ENCODE data around the gene GPATCH8. TPM values are rescaled to one million over a fixed set of nuclear protein-coding genes. Genes with fewer than 3 reads are reported as not detected.
A peak's percentile ranks its signal among the peaks of the same experiment; 100 is the strongest.

The GPATCH8 gene
- polyA plus RNA-seq, 1 donor = 35.9 TPM

GRCh38 chr17:44384823-44385286, 118.4 kb downstream of the GPATCH8 start:
- Histone ChIP-seq H3K4me3 (ENCODE audit: low read length) (peak overlapping the region; percentile 43), H3K4me1 (ENCODE audit: control insufficient read depth, insufficient read depth, low read length) (peaks cover 13% of the 10 kb centered on the region), H3K27ac (ENCODE audit: low read length) (no peak overlapping the region), H3K9me3 (ENCODE audit: control insufficient read depth, low read depth, low read length) (peaks cover 7% of the 10 kb centered on the region), H3K36me3 (ENCODE audit: control insufficient read depth, insufficient read depth, low read length) (no peaks in the 10 kb centered on the region), H3K27me3 (ENCODE audit: control insufficient read depth, insufficient read depth, low read length) (peaks cover 56% of the 10 kb centered on the region)
- DNase-seq = no peak
- no CpG with 5 or more reads among the region's 26 CpGs for WGBS (ENCODE audit: insufficient coverage, low lambda C conversion rate)

- no peak for DNase-seq
- Histone ChIP-seq H3K27me3 (ENCODE audit: control insufficient read depth, insufficient read depth, low read length) (peaks cover 56% of the 10 kb centered on the region), H3K36me3 (ENCODE audit: control insufficient read depth, insufficient read depth, low read length) (no peaks in the 10 kb centered on the region), H3K4me3 (ENCODE audit: low read length) (peak overlapping the region; percentile 43), H3K4me1 (ENCODE audit: control insufficient read depth, insufficient read depth, low read length) (peaks cover 13% of the 10 kb centered on the region), H3K27ac (ENCODE audit: low read length) (no peak overlapping the region), H3K9me3 (ENCODE audit: control insufficient read depth, low read depth, low read length) (peaks cover 7% of the 10 kb centered on the region)
- WGBS (ENCODE audit: insufficient coverage, low lambda C conversion rate) = no CpG with 5 or more reads among the region's 29 CpGs
These were observed 118.9 kb downstream of the GPATCH8 start for GRCh38 chr17:44384281-44384822.

GRCh38 chr17:44383861-44384260, 119.3 kb downstream of the GPATCH8 start:
- peaks cover 56% of the 10 kb centered on the region for H3K27me3 ChIP-seq (ENCODE audit: control insufficient read depth, insufficient read depth, low read length)

GRCh38 chr17:44383363-44383762, 119.8 kb downstream of the GPATCH8 start:
- Histone ChIP-seq H3K36me3 (ENCODE audit: control insufficient read depth, insufficient read depth, low read length) (no peaks in the 10 kb centered on the region), H3K9me3 (ENCODE audit: control insufficient read depth, low read depth, low read length) (peaks cover 7% of the 10 kb centered on the region), H3K4me1 (ENCODE audit: control insufficient read depth, insufficient read depth, low read length) (peaks cover 13% of the 10 kb centered on the region), H3K4me3 (ENCODE audit: low read length) (no peak overlapping the region), H3K27me3 (ENCODE audit: control insufficient read depth, insufficient read depth, low read length) (peaks cover 59% of the 10 kb centered on the region), H3K27ac (ENCODE audit: low read length) (no peak overlapping the region)
- no peak for DNase-seq
- WGBS (ENCODE audit: insufficient coverage, low lambda C conversion rate) = no CpG with 5 or more reads among the region's 15 CpGs

More at GRCh38 chr17:44383861-44384260, 119.3 kb downstream of the GPATCH8 start:
- H3K4me1 ChIP-seq (ENCODE audit: control insufficient read depth, insufficient read depth, low read length) = peaks cover 13% of the 10 kb centered on the region
- WGBS (ENCODE audit: insufficient coverage, low lambda C conversion rate) = no CpG with 5 or more reads among the region's 16 CpGs
- no peak for DNase-seq
- no peak overlapping the region for H3K27ac ChIP-seq (ENCODE audit: low read length)
- H3K4me3 ChIP-seq (ENCODE audit: low read length) = no peak overlapping the region
- peaks cover 7% of the 10 kb centered on the region for H3K9me3 ChIP-seq (ENCODE audit: control insufficient read depth, low read depth, low read length)
- H3K36me3 ChIP-seq (ENCODE audit: control insufficient read depth, insufficient read depth, low read length) = no peaks in the 10 kb centered on the region

GRCh38 chr17:44382917-44383316, 120.3 kb downstream of the GPATCH8 start:
- no peak for DNase-seq
- H3K4me3 ChIP-seq (ENCODE audit: low read length) = no peak overlapping the region
- H3K27ac ChIP-seq (ENCODE audit: low read length) = no peak overlapping the region
- peaks cover 7% of the 10 kb centered on the region for H3K9me3 ChIP-seq (ENCODE audit: control insufficient read depth, low read depth, low read length)
- peaks cover 62% of the 10 kb centered on the region for H3K27me3 ChIP-seq (ENCODE audit: control insufficient read depth, insufficient read depth, low read length)
- H3K36me3 ChIP-seq (ENCODE audit: control insufficient read depth, insufficient read depth, low read length) = no peaks in the 10 kb centered on the region
- no CpG with 5 or more reads among the region's 6 CpGs for WGBS (ENCODE audit: insufficient coverage, low lambda C conversion rate)
- H3K4me1 ChIP-seq (ENCODE audit: control insufficient read depth, insufficient read depth, low read length) = peaks cover 13% of the 10 kb centered on the region

GRCh38 chr17:44381810-44382305, 121.3 kb downstream of the GPATCH8 start:
- Histone ChIP-seq H3K4me3 (ENCODE audit: low read length) (no peak overlapping the region), H3K27me3 (ENCODE audit: control insufficient read depth, insufficient read depth, low read length) (peaks cover 60% of the 10 kb centered on the region), H3K27ac (ENCODE audit: low read length) (no peak overlapping the region), H3K36me3 (ENCODE audit: control insufficient read depth, insufficient read depth, low read length) (no peaks in the 10 kb centered on the region), H3K9me3 (ENCODE audit: control insufficient read depth, low read depth, low read length) (peaks cover 7% of the 10 kb centered on the region), H3K4me1 (ENCODE audit: control insufficient read depth, insufficient read depth, low read length) (peaks cover 13% of the 10 kb centered on the region)
- no CpG with 5 or more reads among the region's 4 CpGs for WGBS (ENCODE audit: insufficient coverage, low lambda C conversion rate)
- no peak for DNase-seq

- Histone ChIP-seq H3K4me1 (ENCODE audit: control insufficient read depth, insufficient read depth, low read length) (peaks cover 13% of the 10 kb centered on the region), H3K36me3 (ENCODE audit: control insufficient read depth, insufficient read depth, low read length) (no peaks in the 10 kb centered on the region), H3K9me3 (ENCODE audit: control insufficient read depth, low read depth, low read length) (peaks cover 4% of the 10 kb centered on the region), H3K4me3 (ENCODE audit: low read length) (no peak overlapping the region), H3K27ac (ENCODE audit: low read length) (no peak overlapping the region), H3K27me3 (ENCODE audit: control insufficient read depth, insufficient read depth, low read length) (peaks cover 49% of the 10 kb centered on the region)
- no CpG with 5 or more reads among the region's 9 CpGs for WGBS (ENCODE audit: insufficient coverage, low lambda C conversion rate)
- peak in 1 of 2 donors; percentile 1 for DNase-seq
These were observed 122.4 kb downstream of the GPATCH8 start for GRCh38 chr17:44380767-44381166.

GRCh38 chr17:44379887-44380286, 123.3 kb downstream of the GPATCH8 start:
- DNase-seq = peak in 1 of 2 donors; percentile 1

GRCh38 chr17:44378171-44378705, 125.0 kb downstream of the GPATCH8 start:
- H3K36me3 ChIP-seq (ENCODE audit: control insufficient read depth, insufficient read depth, low read length) = no peaks in the 10 kb centered on the region
- peaks cover 24% of the 10 kb centered on the region for H3K27me3 ChIP-seq (ENCODE audit: control insufficient read depth, insufficient read depth, low read length)
- no peak for DNase-seq
- H3K4me3 ChIP-seq (ENCODE audit: low read length) = no peak overlapping the region
- H3K27ac ChIP-seq (ENCODE audit: low read length) = no peak overlapping the region
- WGBS (ENCODE audit: insufficient coverage, low lambda C conversion rate) = no CpG with 5 or more reads among the region's 14 CpGs
- peaks cover 8% of the 10 kb centered on the region for H3K4me1 ChIP-seq (ENCODE audit: control insufficient read depth, insufficient read depth, low read length)
- H3K9me3 ChIP-seq (ENCODE audit: control insufficient read depth, low read depth, low read length) = no peaks in the 10 kb centered on the region

More at GRCh38 chr17:44379887-44380286, 123.3 kb downstream of the GPATCH8 start:
- Histone ChIP-seq H3K36me3 (ENCODE audit: control insufficient read depth, insufficient read depth, low read length) (no peaks in the 10 kb centered on the region), H3K4me3 (ENCODE audit: low read length) (no peak overlapping the region), H3K9me3 (ENCODE audit: control insufficient read depth, low read depth, low read length) (peaks cover 2% of the 10 kb centered on the region), H3K4me1 (ENCODE audit: control insufficient read depth, insufficient read depth, low read length) (peaks cover 7% of the 10 kb centered on the region), H3K27me3 (ENCODE audit: control insufficient read depth, insufficient read depth, low read length) (peaks cover 40% of the 10 kb centered on the region), H3K27ac (ENCODE audit: low read length) (no peak overlapping the region)
- no CpG with 5 or more reads among the region's 10 CpGs for WGBS (ENCODE audit: insufficient coverage, low lambda C conversion rate)

- no peak for DNase-seq
- H3K27me3 ChIP-seq (ENCODE audit: control insufficient read depth, insufficient read depth, low read length) = peaks cover 16% of the 10 kb centered on the region
These were observed 126.4 kb downstream of the GPATCH8 start for GRCh38 chr17:44376779-44377178.

More at GRCh38 chr17:44376779-44377178, 126.4 kb downstream of the GPATCH8 start:
- Histone ChIP-seq H3K4me3 (ENCODE audit: low read length) (no peak overlapping the region), H3K36me3 (ENCODE audit: control insufficient read depth, insufficient read depth, low read length) (no peaks in the 10 kb centered on the region), H3K4me1 (ENCODE audit: control insufficient read depth, insufficient read depth, low read length) (peaks cover 8% of the 10 kb centered on the region), H3K27ac (ENCODE audit: low read length) (no peak overlapping the region), H3K9me3 (ENCODE audit: control insufficient read depth, low read depth, low read length) (no peaks in the 10 kb centered on the region)
- no CpG with 5 or more reads among the region's 12 CpGs for WGBS (ENCODE audit: insufficient coverage, low lambda C conversion rate)

All from large intestine (tissue), 3 donors.